ENCODE data around the gene FAM98B.
A peak's percentile ranks its signal among the peaks of the same experiment; 100 is the strongest.

Gene FAM98B

GRCh38 chr15:38440353-38441129 is 13.4 kb upstream of the FAM98B start:
- DNase-seq (ENCODE audit: low read depth) = peak; percentile 79
- H3K4me3 ChIP-seq (ENCODE audit: low read depth, low read length) = no peak overlapping the region
- peak; percentile 93 for TF ChIP-seq CTCF (conservative IDR thresholded peaks at IDR 0.05; ENCODE audit: low read depth, low read length)

- TF ChIP-seq CTCF (conservative IDR thresholded peaks at IDR 0.05; ENCODE audit: low read depth, low read length) = no peak
- no peak overlapping the region for H3K4me3 ChIP-seq (ENCODE audit: low read depth, low read length)
- DNase-seq (ENCODE audit: low read depth) = no peak
Observed at GRCh38 chr15:38441130-38441519, 12.8 kb upstream of the FAM98B start.

DNA sequence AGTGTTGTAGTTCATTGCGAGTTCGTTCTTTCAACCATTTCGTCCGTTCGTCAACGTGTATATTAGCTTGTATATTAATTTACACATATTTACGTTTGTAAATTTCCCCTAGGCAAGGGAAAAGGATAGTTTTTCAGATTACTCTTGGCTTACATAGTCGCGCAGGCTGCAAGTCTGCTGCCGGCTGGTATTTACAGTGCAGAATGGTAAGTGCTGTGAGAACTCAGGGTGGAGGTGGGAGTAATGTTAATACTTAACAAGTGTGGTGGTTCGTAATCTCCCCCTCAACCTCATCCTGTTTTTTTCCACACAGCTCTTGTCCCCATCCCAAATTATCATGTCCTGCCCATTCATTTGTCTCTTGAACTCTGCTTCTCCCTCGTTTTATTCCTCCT is 766 bp downstream of the FAM98B start:
- TF ChIP-seq CTCF (conservative IDR thresholded peaks at IDR 0.05; ENCODE audit: low read depth, low read length) = no peak
- peak overlapping the region; percentile 93 for H3K4me3 ChIP-seq (ENCODE audit: low read depth, low read length)
- DNase-seq (ENCODE audit: low read depth) = peak; percentile 41

DNA sequence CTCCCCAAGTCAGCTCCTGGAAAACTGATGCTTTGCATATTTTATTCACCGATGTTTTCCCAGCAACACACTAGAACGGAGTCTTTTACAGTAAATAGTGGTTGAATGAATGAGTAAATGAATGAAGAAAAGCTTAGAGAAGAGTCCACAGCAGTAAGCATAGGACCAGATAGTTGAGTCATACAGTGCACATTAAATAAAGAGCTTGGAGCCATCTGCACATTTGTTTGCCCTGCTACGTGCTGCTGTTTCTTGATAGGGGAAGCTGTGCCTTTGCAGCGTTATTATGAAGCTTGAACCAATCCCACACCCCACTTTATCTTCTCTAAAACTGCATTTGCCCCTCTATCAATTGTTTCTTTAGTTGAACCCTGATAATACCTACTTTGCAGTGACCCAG is 1.2 kb downstream of the FAM98B start:
- DNase-seq (ENCODE audit: low read depth) = peak; percentile 19
- TF ChIP-seq CTCF (conservative IDR thresholded peaks at IDR 0.05; ENCODE audit: low read depth, low read length) = no peak
- peak overlapping the region; percentile 93 for H3K4me3 ChIP-seq (ENCODE audit: low read depth, low read length)

- DNase-seq (ENCODE audit: low read depth) = no peak
- H3K4me3 ChIP-seq (ENCODE audit: low read depth, low read length) = no peak overlapping the region
- TF ChIP-seq CTCF (conservative IDR thresholded peaks at IDR 0.05; ENCODE audit: low read depth, low read length) = no peak
Observed at GRCh38 chr15:38458646-38459045, 4.7 kb downstream of the FAM98B start.

DNA sequence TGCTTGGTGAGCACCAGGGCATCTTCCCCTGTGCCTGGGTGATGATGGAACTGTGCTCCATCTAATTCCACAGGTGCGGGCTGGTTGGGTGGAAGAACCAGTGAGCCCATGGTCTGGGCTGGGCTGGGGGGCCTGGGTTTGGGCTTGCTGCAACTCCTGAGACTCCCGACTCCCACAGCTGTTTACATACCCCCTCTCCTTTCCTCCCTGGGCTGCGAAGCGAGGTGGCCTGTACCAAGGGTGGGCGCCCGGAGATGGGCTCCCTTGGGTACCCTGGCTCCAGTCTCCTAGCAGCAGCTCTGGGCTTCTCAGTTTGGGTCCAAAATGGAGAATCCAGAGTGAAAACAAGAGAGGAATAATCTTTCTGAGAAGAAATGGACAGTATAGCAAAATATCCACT is 5.6 kb downstream of the FAM98B start:
- no peak overlapping the region for H3K4me3 ChIP-seq (ENCODE audit: low read depth, low read length)
- no peak for DNase-seq (ENCODE audit: low read depth)
- TF ChIP-seq CTCF (conservative IDR thresholded peaks at IDR 0.05; ENCODE audit: low read depth, low read length) = no peak

GRCh38 chr15:38460543-38460942 is 6.6 kb downstream of the FAM98B start:
- no peak for DNase-seq (ENCODE audit: low read depth)
- H3K4me3 ChIP-seq (ENCODE audit: low read depth, low read length) = no peak overlapping the region
- no peak for TF ChIP-seq CTCF (conservative IDR thresholded peaks at IDR 0.05; ENCODE audit: low read depth, low read length)

All from choroid plexus epithelial cell (primary cell).